Body of pancreas (tissue), 4 donors: ENCODE measurements around the gene ZNF532. TPM values are rescaled to one million over a fixed set of nuclear protein-coding genes. Genes with fewer than 3 reads are reported as not detected.

Experiments
- ATAC-seq: fragments of 150-250 bp; one replicate; pipeline ENCODE4 v1.9.1; 2016
- DNase-seq, 4 donors: peaks; one replicate each; pipeline ENCODE4 v3.0.0-alpha.2; 2019
- H3K27ac ChIP-seq, 4 donors: fragments of 200-600 bp; sonication (generic); 1 replicate in 3 of 4; 2 replicates in 1 of 4; pipeline versions ENCODE4 v1.5.1 to v1.6.1; 2016 to 2019; ENCODE audit warnings: mild to moderate bottlenecking in 1 of 4, mixed read lengths in 1 of 4, moderate library complexity in 1 of 4
- H3K27me3 ChIP-seq, 2 donors: fragments of 200-600 bp; sonication (generic); one replicate each; pipeline ENCODE4 v1.6.0; 2016; ENCODE audit warnings: mild to moderate bottlenecking in 1 of 2
- H3K36me3 ChIP-seq, 2 donors: fragments of 200-600 bp; sonication (generic); replicated peaks in 1 of 2; 2 replicates each; pipeline ENCODE4 v1.5.1; 2016; ENCODE audit warnings: low read depth in 2 of 2; ENCODE audit not compliant: insufficient read depth in 1 of 2
- H3K4me1 ChIP-seq: fragments of 200-600 bp; sonication (generic); one replicate; pipeline ENCODE4 v1.6.0; 2016
- H3K4me3 ChIP-seq, 2 donors: fragments of 200-600 bp; sonication (generic); 1 replicate in 1 of 2; 2 replicates in 1 of 2; pipeline ENCODE4 v1.5.1; 2016 to 2019
- H3K9me3 ChIP-seq, 3 donors: fragments of 200-600 bp; sonication (generic); 1 replicate in 2 of 3; 2 replicates in 1 of 3; pipeline ENCODE4 v1.5.1; 2016
- POLR2A ChIP-seq, 3 donors: fragments of 450-650 bp; IDR thresholded peaks; one replicate each; pipeline ENCODE4 v1.6.1; 2016; ENCODE audit warnings: antibody characterized with exemption in 3 of 3, mild to moderate bottlenecking in 2 of 3
- WGBS, 2 donors: methylation state at CpG; one replicate each; pipeline ENCODE4 v1.1.5; 2017; 5-methylcytosine and 5-hydroxymethylcytosine counted together
- intact Hi-C: fragments of 100-400 bp; cut with DNase I; formaldehyde crosslinking; loops from one replicate; pipeline ENCODE4 v1.15.1; 2023
- total RNA-seq, 2 donors: library from RNA; depleted of rRNA; stranded (reverse); fragments of >200 nt; gene quantifications; one replicate each; pipeline ENCODE4 v1.1.0, GENCODE V29; 2016
- TF ChIP-seq, protein P1 (sequence below), 7 experiments: fragments of 450-650 bp in 4 of 7; fragments of 200-600 bp in 3 of 7; sonication (generic) in 3 of 7; IDR thresholded peaks; one replicate each; pipeline ENCODE4 v1.5.1; 2016 to 2019; ENCODE audit warnings: antibody characterized with exemption in 7 of 7

Gene ZNF532
- total RNA-seq, 2 donors from 2014 or later = 12.2 to 52.1 TPM

DNA sequence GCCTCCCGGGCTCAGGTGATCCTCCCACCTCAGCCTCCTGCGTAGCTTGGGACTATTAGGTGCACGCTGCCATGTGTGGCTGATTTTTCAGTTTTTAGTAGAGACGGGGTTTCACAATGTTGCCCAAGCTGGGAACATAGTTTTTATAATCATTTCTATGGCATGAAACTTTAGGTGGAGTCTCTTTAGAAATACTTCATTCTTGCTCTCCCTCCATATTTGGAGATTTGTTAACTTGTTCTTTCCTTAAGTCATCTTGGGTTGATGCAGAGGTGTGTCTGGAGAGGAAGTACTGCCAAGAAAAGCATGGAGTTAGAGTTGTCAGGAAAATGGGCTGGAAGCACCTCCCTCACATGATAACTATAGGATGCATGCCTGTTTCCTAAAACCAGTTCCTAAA lies 17.4 kb downstream of the ZNF532 start:
- Histone ChIP-seq H3K9me3 (no peaks in the 10 kb centered on the region), H3K27me3 (no peaks in the 10 kb centered on the region), H3K27ac (no peak overlapping the region), H3K36me3 (no peaks in the 10 kb centered on the region), H3K4me3 (no peak overlapping the region), H3K4me1 (no peaks in the 10 kb centered on the region)
- no peak for ATAC-seq
- WGBS, 2 donors = 86 to 89% methylated on average over 4 of the region's 4 CpGs
- no peak for DNase-seq
- intact Hi-C loops = no loop called here
- TF ChIP-seq POLR2A (IDR thresholded peaks at IDR 0.05) = no peak
- TF ChIP-seq, protein P1, sequence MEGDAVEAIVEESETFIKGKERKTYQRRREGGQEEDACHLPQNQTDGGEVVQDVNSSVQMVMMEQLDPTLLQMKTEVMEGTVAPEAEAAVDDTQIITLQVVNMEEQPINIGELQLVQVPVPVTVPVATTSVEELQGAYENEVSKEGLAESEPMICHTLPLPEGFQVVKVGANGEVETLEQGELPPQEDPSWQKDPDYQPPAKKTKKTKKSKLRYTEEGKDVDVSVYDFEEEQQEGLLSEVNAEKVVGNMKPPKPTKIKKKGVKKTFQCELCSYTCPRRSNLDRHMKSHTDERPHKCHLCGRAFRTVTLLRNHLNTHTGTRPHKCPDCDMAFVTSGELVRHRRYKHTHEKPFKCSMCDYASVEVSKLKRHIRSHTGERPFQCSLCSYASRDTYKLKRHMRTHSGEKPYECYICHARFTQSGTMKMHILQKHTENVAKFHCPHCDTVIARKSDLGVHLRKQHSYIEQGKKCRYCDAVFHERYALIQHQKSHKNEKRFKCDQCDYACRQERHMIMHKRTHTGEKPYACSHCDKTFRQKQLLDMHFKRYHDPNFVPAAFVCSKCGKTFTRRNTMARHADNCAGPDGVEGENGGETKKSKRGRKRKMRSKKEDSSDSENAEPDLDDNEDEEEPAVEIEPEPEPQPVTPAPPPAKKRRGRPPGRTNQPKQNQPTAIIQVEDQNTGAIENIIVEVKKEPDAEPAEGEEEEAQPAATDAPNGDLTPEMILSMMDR (IDR thresholded peaks at IDR 0.05) = no peak

DNA sequence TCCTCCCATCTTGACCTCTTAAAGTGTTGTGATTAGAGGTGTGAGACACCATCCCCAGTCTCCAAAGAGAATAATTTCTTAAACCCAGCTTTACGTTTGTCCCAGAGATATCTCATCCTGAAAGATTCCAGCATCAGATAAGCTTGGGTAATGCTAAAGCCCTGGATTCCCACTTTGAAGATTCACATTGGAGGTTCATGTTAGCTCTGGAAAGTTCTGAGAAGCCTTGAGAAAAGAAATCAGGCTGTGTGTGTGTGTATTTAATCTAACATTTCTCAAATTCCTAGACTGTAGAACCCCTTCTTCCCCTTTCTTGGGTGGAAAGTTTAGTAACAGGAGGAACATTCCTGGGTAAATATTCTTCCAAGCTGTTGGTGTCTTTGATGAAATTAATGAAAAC lies 18.0 kb downstream of the ZNF532 start:
- no peaks in the 10 kb centered on the region for H3K4me1 ChIP-seq
- no peaks in the 10 kb centered on the region for H3K36me3 ChIP-seq
- no peak for TF ChIP-seq POLR2A (IDR thresholded peaks at IDR 0.05)
- TF ChIP-seq, protein P1 (IDR thresholded peaks at IDR 0.05) = no peak
- no peak overlapping the region for H3K4me3 ChIP-seq
- H3K27me3 ChIP-seq = no peaks in the 10 kb centered on the region
- ATAC-seq = no peak
- no peak overlapping the region for H3K27ac ChIP-seq
- DNase-seq = no peak
- intact Hi-C loops = no loop called here
- H3K9me3 ChIP-seq = no peaks in the 10 kb centered on the region
- WGBS, 2 donors = 40 to 69% methylated on average over 1 of the region's 1 CpG

DNA sequence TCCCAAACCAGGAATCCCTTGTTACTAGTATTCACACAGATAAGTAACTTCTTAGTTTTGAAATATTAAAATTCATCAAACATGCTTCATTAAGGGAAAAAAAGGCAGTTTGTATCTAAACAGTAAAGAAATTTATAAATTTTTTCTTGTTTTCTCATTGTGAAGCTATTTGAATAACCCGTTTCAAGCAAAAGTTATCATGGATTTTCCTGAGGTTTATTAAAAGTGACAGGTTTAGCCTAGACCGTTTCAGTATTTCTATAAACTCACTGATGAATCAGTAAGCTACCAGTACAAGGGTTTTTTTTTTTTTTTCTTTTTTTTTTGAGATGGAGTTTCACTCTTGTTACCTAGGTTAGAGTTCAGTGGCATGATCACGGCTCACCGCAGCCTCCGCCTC lies 20.0 kb downstream of the ZNF532 start:
- 92% methylated on average over 5 of the region's 5 CpGs for WGBS, 2 donors

DNA sequence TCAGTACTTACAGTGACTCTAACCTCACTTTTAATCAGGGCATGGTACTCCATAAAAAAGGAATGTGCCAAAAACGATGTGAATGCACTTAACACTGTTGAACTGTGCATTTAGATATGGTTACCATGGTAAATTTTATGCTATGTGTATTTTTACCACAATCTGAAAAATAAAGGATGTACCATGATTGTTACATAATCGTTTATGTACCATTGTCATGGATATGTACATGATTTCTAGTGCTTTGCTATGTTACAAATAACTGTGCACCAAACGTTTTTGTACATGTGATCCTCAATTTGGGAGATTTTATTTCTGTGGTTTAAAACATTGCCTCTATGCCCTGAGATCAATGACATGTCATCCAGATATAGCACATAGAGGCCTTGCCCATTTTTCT lies 21.8 kb downstream of the ZNF532 start:
- WGBS, 2 donors = 42 to 47% methylated on average over 3 of the region's 3 CpGs
- no peak for TF ChIP-seq POLR2A (IDR thresholded peaks at IDR 0.05)
- TF ChIP-seq, protein P1 (IDR thresholded peaks at IDR 0.05) = no peak
- Histone ChIP-seq H3K27ac (no peak overlapping the region), H3K36me3 (no peaks in the 10 kb centered on the region), H3K9me3 (no peaks in the 10 kb centered on the region), H3K4me3 (no peak overlapping the region), H3K4me1 (no peaks in the 10 kb centered on the region), H3K27me3 (no peaks in the 10 kb centered on the region)
- ATAC-seq (no peak), DNase-seq (no peak)
- intact Hi-C loops = no loop called here

More for the DNA sequence above, 20.0 kb downstream of the ZNF532 start:
- no peaks in the 10 kb centered on the region for H3K36me3 ChIP-seq
- intact Hi-C loops = no loop called here
- no peak overlapping the region for H3K4me3 ChIP-seq
- H3K4me1 ChIP-seq = no peaks in the 10 kb centered on the region
- no peaks in the 10 kb centered on the region for H3K9me3 ChIP-seq
- TF ChIP-seq POLR2A (IDR thresholded peaks at IDR 0.05) = no peak
- TF ChIP-seq, protein P1 (IDR thresholded peaks at IDR 0.05) = no peak
- no peaks in the 10 kb centered on the region for H3K27me3 ChIP-seq
- ATAC-seq (no peak), DNase-seq (no peak)
- H3K27ac ChIP-seq = no peak overlapping the region

DNA sequence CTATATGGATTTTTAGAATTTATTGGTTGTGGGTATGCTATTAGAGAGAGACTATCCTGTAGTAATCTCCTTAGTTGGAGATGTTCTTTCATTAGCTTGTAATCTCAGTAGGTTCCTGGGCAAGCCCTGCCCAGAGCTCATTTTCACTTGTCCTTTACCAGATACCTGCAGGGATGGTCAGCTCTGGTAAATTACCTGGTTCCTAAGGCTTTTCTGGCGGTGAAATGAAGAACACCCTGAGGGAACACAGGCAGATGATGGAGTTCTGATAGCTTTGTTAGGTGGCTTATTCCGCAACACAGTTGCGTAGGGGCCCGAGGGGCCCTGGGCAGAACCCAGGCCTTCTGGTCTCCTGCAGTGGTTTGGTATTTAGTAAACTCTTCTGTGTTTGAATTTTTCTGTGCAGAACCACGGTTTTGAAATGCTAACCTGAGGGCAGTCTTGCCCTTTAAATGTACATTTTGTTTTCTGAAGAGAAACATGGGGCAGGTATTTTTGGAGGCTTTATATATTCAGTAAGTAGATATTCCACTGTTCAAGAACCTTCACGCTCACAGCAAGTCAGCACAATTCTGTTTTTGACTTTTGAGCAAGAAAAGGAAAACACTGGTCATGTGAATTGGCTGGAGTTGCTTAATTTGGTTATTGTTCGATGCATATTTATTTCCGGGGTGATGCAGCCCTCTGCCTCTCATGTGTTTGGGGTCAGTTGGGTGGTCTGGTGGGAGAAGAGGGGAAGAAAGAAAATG lies 22.4 kb downstream of the ZNF532 start:
- DNase-seq (no peak), ATAC-seq (no peak)
- no peak for TF ChIP-seq POLR2A (IDR thresholded peaks at IDR 0.05)
- no peaks in the 10 kb centered on the region for H3K4me1 ChIP-seq
- peak overlapping the region in 2 of 4 donors; percentile 27 to 31 for H3K27ac ChIP-seq
- no peak overlapping the region for H3K4me3 ChIP-seq
- no peaks in the 10 kb centered on the region for H3K27me3 ChIP-seq
- intact Hi-C loops = no loop called here
- no peaks in the 10 kb centered on the region for H3K36me3 ChIP-seq
- no peaks in the 10 kb centered on the region for H3K9me3 ChIP-seq
- 61 to 83% methylated on average over 8 of the region's 8 CpGs for WGBS, 2 donors
